Bronchial epithelial cell (primary cell): Measurements from ENCODE around the gene ITPR2. TPM values are rescaled to one million over a fixed set of nuclear protein-coding genes. Genes with fewer than 3 reads are reported as not detected.
A peak's percentile ranks its signal among the peaks of the same experiment; 100 is the strongest.

Source experiments
- DNase-seq: peaks from one replicate; pipeline ENCODE4 v3.0.0-alpha.2; 2010; ENCODE audit warnings: low read depth
- FAIRE-seq: peaks from 2 replicates; lab custom pipeline; 2011; peaks lifted over from hg19 to GRCh38; lab: Jason Lieb, UNC
- H3K27me3 ChIP-seq: 2 replicates; pipeline ENCODE4 v1.5.1; 2011; ENCODE audit warnings: low read length; ENCODE audit not compliant: control insufficient read depth, insufficient read depth
- H3K36me3 ChIP-seq: 2 replicates; pipeline ENCODE4 v1.5.1; 2011; ENCODE audit warnings: low read length; ENCODE audit not compliant: control insufficient read depth, insufficient read depth
- H3K4me3 ChIP-seq: 2 replicates; pipeline ENCODE4 v1.5.1; 2011; ENCODE audit warnings: mild to moderate bottlenecking, low read depth, low read length, control low read depth
- total RNA-seq: library from RNA; depleted of rRNA; stranded (reverse); fragments of >200 nt; gene quantifications from 2 replicates; pipeline ENCODE4 v1.2.1, GENCODE V29; 2014
- TF ChIP-seq, protein P1 (sequence below): IDR thresholded peaks from 2 replicates; pipeline ENCODE4 v1.5.1; 2011; ENCODE audit warnings: mild to moderate bottlenecking, moderate library complexity, low read length, control low read depth, inconsistent platforms; ENCODE audit not compliant: insufficient read depth, severe bottlenecking

ITPR2 gene
- total RNA-seq, 1 donor from 2014 or later, result 5.8 TPM

- no peak for FAIRE-seq
- Histone ChIP-seq H3K27me3 (no peaks in the 10 kb centered on the region), H3K36me3 (no peaks in the 10 kb centered on the region), H3K4me3 (no peak overlapping the region)
- no peak for DNase-seq
- TF ChIP-seq, protein P1, sequence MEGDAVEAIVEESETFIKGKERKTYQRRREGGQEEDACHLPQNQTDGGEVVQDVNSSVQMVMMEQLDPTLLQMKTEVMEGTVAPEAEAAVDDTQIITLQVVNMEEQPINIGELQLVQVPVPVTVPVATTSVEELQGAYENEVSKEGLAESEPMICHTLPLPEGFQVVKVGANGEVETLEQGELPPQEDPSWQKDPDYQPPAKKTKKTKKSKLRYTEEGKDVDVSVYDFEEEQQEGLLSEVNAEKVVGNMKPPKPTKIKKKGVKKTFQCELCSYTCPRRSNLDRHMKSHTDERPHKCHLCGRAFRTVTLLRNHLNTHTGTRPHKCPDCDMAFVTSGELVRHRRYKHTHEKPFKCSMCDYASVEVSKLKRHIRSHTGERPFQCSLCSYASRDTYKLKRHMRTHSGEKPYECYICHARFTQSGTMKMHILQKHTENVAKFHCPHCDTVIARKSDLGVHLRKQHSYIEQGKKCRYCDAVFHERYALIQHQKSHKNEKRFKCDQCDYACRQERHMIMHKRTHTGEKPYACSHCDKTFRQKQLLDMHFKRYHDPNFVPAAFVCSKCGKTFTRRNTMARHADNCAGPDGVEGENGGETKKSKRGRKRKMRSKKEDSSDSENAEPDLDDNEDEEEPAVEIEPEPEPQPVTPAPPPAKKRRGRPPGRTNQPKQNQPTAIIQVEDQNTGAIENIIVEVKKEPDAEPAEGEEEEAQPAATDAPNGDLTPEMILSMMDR, result no peak
Measured at GRCh38 chr12:26737487-26738030, 95.4 kb downstream of the ITPR2 start.

DNA sequence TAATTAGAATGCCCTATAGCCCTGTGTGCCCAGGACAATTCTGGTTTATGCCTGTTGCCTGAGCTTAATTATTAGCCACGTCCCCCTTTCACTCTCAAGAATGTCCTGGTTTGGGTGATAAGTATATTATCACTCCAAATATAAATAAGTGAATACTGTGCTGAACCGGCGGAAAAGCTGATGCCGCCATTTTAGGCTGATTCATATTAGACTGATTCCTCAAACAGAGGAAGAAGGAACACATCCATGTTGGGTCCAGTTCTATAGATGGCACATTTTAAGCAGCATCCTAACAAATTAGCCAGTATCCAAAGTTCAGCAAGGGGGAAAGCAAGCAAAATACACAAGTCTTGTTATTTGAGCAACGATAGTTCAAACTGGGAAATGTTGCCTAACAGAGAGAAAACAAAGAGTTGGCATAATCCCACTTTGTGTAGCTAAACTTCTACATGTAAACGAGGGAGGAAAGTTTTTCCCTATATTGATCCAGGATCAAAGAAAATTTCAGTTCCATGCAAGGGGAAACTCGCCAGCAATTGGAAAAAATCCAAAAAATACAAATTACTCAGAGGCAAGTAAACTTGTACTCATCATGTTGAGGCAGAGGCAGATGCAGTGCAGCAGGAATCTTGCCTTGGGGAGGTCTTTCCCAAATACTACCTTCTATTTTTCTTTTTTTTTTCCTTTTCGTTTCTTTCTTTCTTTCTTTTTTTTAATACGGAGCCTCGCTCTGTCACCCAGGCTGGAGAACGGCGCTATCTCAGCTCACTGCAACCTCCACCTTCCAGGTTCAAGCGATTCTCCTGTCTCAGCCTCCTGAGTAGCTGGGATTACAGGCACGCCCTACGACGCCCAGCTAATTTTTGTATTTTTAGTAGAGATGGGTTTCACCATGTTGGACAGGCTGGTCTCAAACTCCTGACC lies 96.2 kb downstream of the ITPR2 start:
- FAIRE-seq (no peak), DNase-seq (peak; percentile 77)
- Histone ChIP-seq H3K4me3 (no peak overlapping the region), H3K27me3 (no peaks in the 10 kb centered on the region), H3K36me3 (no peaks in the 10 kb centered on the region)
- TF ChIP-seq, protein P1, result no peak

DNA sequence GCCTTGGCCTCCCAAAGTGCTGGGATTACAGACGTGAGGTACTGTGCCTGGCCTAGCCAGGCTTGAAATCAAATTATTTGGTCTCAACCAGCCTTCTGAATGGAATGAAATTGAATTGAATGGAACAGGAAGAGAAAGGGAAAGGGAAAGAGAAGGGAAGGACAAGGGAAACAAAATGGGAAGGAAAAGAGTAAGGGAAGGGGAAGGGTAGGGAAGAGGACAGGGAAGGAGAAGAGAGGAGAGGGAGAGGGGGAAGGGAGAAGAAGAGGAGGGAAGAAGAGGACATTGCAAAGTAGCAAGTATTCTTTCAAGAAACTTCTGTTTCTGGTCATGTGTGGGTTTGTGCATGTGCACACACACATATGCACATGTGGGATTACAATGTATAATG lies 97.8 kb downstream of the ITPR2 start:
- H3K27me3 ChIP-seq, result no peaks in the 10 kb centered on the region
- no peak for FAIRE-seq
- no peak overlapping the region for H3K4me3 ChIP-seq
- no peaks in the 10 kb centered on the region for H3K36me3 ChIP-seq
- TF ChIP-seq, protein P1, result no peak
- DNase-seq, result no peak

DNA sequence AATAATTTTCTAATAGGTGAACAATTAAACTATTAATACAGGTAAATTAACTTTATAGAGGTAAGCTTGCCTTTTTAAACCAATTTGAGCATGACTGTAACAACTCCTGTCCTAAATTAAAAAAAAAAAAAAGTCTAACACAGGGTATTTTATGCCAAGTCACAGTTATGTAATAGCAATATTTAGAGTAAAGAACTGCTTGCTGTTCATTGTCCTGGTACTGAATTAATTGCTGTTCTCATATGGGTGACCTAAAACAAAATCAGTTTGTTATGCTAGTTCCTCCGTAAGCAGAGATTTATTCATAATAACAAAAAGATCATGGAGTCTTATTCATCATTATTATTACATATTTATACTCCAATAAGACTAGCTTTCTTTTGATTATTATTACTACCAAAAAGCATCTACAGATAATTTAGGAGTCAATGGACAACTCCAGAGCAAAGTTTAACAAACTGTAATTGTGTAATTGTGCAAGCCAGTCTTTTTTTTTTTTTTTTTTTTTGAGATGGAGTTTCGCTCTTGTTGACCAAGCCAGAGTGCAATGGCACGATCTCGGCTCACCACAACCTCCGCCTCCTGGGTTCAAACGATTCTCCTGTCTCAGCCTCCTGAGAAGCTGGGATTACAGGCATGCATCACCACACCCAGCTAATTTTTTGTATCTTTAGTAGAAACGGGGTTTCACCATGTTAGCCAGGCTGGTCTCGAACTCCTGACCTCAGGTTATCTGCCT lies 98.3 kb downstream of the ITPR2 start:
- DNase-seq, result no peak
- no peaks in the 10 kb centered on the region for H3K27me3 ChIP-seq
- no peaks in the 10 kb centered on the region for H3K36me3 ChIP-seq
- TF ChIP-seq, protein P1, result no peak
- no peak overlapping the region for H3K4me3 ChIP-seq
- FAIRE-seq, result no peak

GRCh38 chr12:26732005-26732908 lies 100.7 kb downstream of the ITPR2 start:
- DNase-seq, result no peak
- no peaks in the 10 kb centered on the region for H3K36me3 ChIP-seq
- H3K27me3 ChIP-seq, result no peaks in the 10 kb centered on the region
- H3K4me3 ChIP-seq, result no peak overlapping the region
- no peak for FAIRE-seq
- TF ChIP-seq, protein P1, result no peak
